Activated CD8-positive, alpha-beta T cell treated with anti-CD3 and anti-CD28 coated beads for 36 hours (primary cell): Measurements from ENCODE around the gene ACTL8. TPM values are rescaled to one million over a fixed set of nuclear protein-coding genes. Genes with fewer than 3 reads are reported as not detected.

ENCODE experiments used
- ATAC-seq: fragments of 200-7000 bp; cut with Tn5 transposase; one replicate; pipeline ENCODE4 v1.10.0; 2021; ENCODE audit warnings: mild to moderate bottlenecking, moderate library complexity
- CTCF ChIA-PET: fragments of 350-600 bp; sonication (Branson Sonifier 250); formaldehyde crosslinking; loops from one replicate; lab custom pipeline; 2021; ENCODE audit warnings: antibody characterized with exemption; lab: Charles Lee
- POLR2A ChIA-PET: fragments of 350-600 bp; sonication (Branson Sonifier 250); formaldehyde crosslinking; loops from one replicate; lab custom pipeline; 2021; ENCODE audit warnings: antibody characterized with exemption; lab: Charles Lee
- DNase-seq: peaks from one replicate; pipeline ENCODE4 v3.0.0-alpha.2; 2020
- H3K27ac Mint-ChIP-seq: one replicate; pipeline ENCODE4 v1.8.0; 2021; ENCODE audit warnings: mild to moderate bottlenecking, mixed read lengths
- H3K27me3 Mint-ChIP-seq: one replicate; pipeline ENCODE4 v1.8.0; 2021; ENCODE audit warnings: mixed read lengths
- H3K36me3 Mint-ChIP-seq: one replicate; pipeline ENCODE4 v1.8.0; 2021; ENCODE audit warnings: low read depth, mixed read lengths
- H3K4me1 Mint-ChIP-seq: one replicate; pipeline ENCODE4 v1.8.0; 2021; ENCODE audit warnings: low read depth, mixed read lengths
- H3K4me3 Mint-ChIP-seq: one replicate; pipeline ENCODE4 v1.8.0; 2021; ENCODE audit warnings: mild to moderate bottlenecking, moderate library complexity, mixed read lengths
- H3K9me3 Mint-ChIP-seq: one replicate; pipeline ENCODE4 v1.8.0; 2021; ENCODE audit warnings: mixed read lengths
- CTCF ChIP-seq: fragments of 200-600 bp; IDR thresholded peaks from one replicate; pipeline ENCODE4 v1.8.0; 2022; ENCODE audit warnings: antibody characterized with exemption, mild to moderate bottlenecking
- intact Hi-C: fragments of 100-400 bp; cut with micrococcal nuclease; formaldehyde crosslinking; loops from one replicate; pipeline ENCODE4 v1.10.0; 2022
- total RNA-seq, 2 experiments: library from RNA; stranded (reverse); gene quantifications; one replicate each; pipeline ENCODE4 v1.2.3, GENCODE V29; 2021

The ACTL8 gene
- total RNA-seq, 2 experiments from 2014 or later: not detected

GRCh38 chr1:17852383-17852782, 97.2 kb downstream of the ACTL8 start:
- H3K36me3 Mint-ChIP-seq: no peaks in the 10 kb centered on the region
- POLR2A ChIA-PET: no interaction called here
- no peak for TF ChIP-seq CTCF
- no peaks in the 10 kb centered on the region for H3K9me3 Mint-ChIP-seq
- ATAC-seq (no peak), DNase-seq (no peak)
- H3K4me1 Mint-ChIP-seq: no peaks in the 10 kb centered on the region
- H3K27ac Mint-ChIP-seq: no peak overlapping the region
- intact Hi-C loops: no loop called here
- CTCF ChIA-PET: no interaction called here
- H3K4me3 Mint-ChIP-seq: no peak overlapping the region
- no peaks in the 10 kb centered on the region for H3K27me3 Mint-ChIP-seq

- Mint-ChIP-seq H3K36me3 (no peaks in the 10 kb centered on the region), H3K4me3 (no peak overlapping the region), H3K4me1 (no peaks in the 10 kb centered on the region), H3K27ac (no peak overlapping the region), H3K27me3 (no peaks in the 10 kb centered on the region), H3K9me3 (no peaks in the 10 kb centered on the region)
- no peak for ATAC-seq
- DNase-seq: no peak
- POLR2A ChIA-PET: no interaction called here
- TF ChIP-seq CTCF: no peak
- CTCF ChIA-PET: no interaction called here
- intact Hi-C loops: no loop called here
Measured at GRCh38 chr1:17853241-17853935, 98.3 kb downstream of the ACTL8 start.

- DNase-seq (no peak), ATAC-seq (no peak)
- Mint-ChIP-seq H3K9me3 (no peaks in the 10 kb centered on the region), H3K4me1 (no peaks in the 10 kb centered on the region), H3K4me3 (no peak overlapping the region), H3K27ac (no peak overlapping the region), H3K27me3 (no peaks in the 10 kb centered on the region), H3K36me3 (no peaks in the 10 kb centered on the region)
- no peak for TF ChIP-seq CTCF
- ChIA-PET CTCF (no interaction called here), POLR2A (no interaction called here)
- intact Hi-C loops: no loop called here
Measured at GRCh38 chr1:17856496-17857108, 101.5 kb downstream of the ACTL8 start.

GRCh38 chr1:17857109-17857499, 102.0 kb downstream of the ACTL8 start:
- Mint-ChIP-seq H3K4me3 (no peak overlapping the region), H3K9me3 (no peaks in the 10 kb centered on the region), H3K4me1 (no peaks in the 10 kb centered on the region), H3K36me3 (no peaks in the 10 kb centered on the region), H3K27me3 (no peaks in the 10 kb centered on the region), H3K27ac (no peak overlapping the region)
- no peak for TF ChIP-seq CTCF
- ATAC-seq (no peak), DNase-seq (no peak)
- POLR2A ChIA-PET: no interaction called here
- intact Hi-C loops: no loop called here
- CTCF ChIA-PET: no interaction called here

- Mint-ChIP-seq H3K9me3 (no peaks in the 10 kb centered on the region), H3K4me1 (no peaks in the 10 kb centered on the region), H3K4me3 (no peak overlapping the region), H3K27me3 (no peaks in the 10 kb centered on the region), H3K27ac (no peak overlapping the region), H3K36me3 (no peaks in the 10 kb centered on the region)
- ATAC-seq (no peak), DNase-seq (no peak)
- POLR2A ChIA-PET: no interaction called here
- intact Hi-C loops: no loop called here
- CTCF ChIA-PET: no interaction called here
- no peak for TF ChIP-seq CTCF
Measured at GRCh38 chr1:17857996-17858395, 102.9 kb downstream of the ACTL8 start.
